K562 (cell line): ENCODE data around the gene ID2. TPM values are rescaled to one million over a fixed set of nuclear protein-coding genes. Genes with fewer than 3 reads are reported as not detected.

Source experiments
- ARID3B ChIP-seq: fragments of 250-450 bp; sonication (Bioruptor Pico); IDR thresholded peaks from 2 replicates; pipeline ENCODE4 v1.4.0; 2020; ENCODE audit warnings: borderline replicate concordance
- BMI1 ChIP-seq: fragments of 150-350 bp; IDR thresholded peaks from 2 replicates; pipeline ENCODE4 v1.6.1; 2014; ENCODE audit warnings: low read length
- E2F3 ChIP-seq: fragments of 250-450 bp; sonication (Bioruptor Pico); IDR thresholded peaks from 2 replicates; pipeline ENCODE4 v1.4.0; 2020; ENCODE audit warnings: mild to moderate bottlenecking
- ELF1 ChIP-seq: fragments of 200-800 bp; sonication (Bioruptor generic); IDR thresholded peaks from 2 replicates; pipeline ENCODE4 v1.6.1; 2016; ENCODE audit warnings: missing genetic modification characterization, missing compliant biosample characterization
- FOXP4 ChIP-seq: sonication (generic); formaldehyde crosslinking; IDR thresholded peaks from 2 replicates; pipeline ENCODE4 v1.8.0; 2022; ENCODE audit warnings: mild to moderate bottlenecking, missing genetic modification reagents, borderline replicate concordance
- GABPA ChIP-seq: fragments of 200-800 bp; sonication (Bioruptor generic); conservative IDR thresholded peaks from 2 replicates; pipeline ENCODE4 v1.6.1; 2016; ENCODE audit warnings: low read depth, missing genetic modification characterization, missing compliant biosample characterization
- MBD1 ChIP-seq: fragments of 250-450 bp; sonication (Bioruptor Pico); IDR thresholded peaks from 2 replicates; pipeline ENCODE4 v1.8.0; 2022; ENCODE audit warnings: inconsistent platforms
- NCOA1 ChIP-seq: fragments of 450-650 bp; IDR thresholded peaks from 2 replicates; pipeline ENCODE4 v1.6.1; 2016; ENCODE audit warnings: low read depth
- RB1 ChIP-seq: fragments of 450-650 bp; IDR thresholded peaks from 2 replicates; pipeline ENCODE4 v1.6.1; 2017; ENCODE audit warnings: low read depth, mild to moderate bottlenecking
- TEAD2 ChIP-seq: fragments of 450-650 bp; IDR thresholded peaks from 2 replicates; pipeline ENCODE4 v1.6.1; 2016; ENCODE audit warnings: missing genetic modification characterization, control low read depth, missing compliant biosample characterization
- ZNF316 ChIP-seq: fragments of 450-650 bp; IDR thresholded peaks from 2 replicates; pipeline ENCODE4 v1.6.1; 2016
- ZNF707 ChIP-seq: fragments of 250-450 bp; sonication (Bioruptor Pico); conservative IDR thresholded peaks from 2 replicates; pipeline ENCODE4 v1.8.0; 2022; ENCODE audit warnings: inconsistent platforms, mild to moderate bottlenecking, moderate library complexity
- polyA plus RNA-seq, 8 experiments: library from polyadenylated mRNA; depleted of rRNA in 4 of 8; stranded (reverse) in 5 of 8; unstranded in 3 of 8; fragments of >200 nt; fragmentation: Nextera tagmentation in 2 of 8; fragmentation: Illumina TruSeq in 1 of 8; extraction: Ambion mirVana in 2 of 8; extraction: Trizol in 1 of 8; gene quantifications; 2 replicates each; pipeline versions ENCODE4 v1.2.1 to v1.2.3, GENCODE V29; 2011 to 2014; ENCODE audit warnings: inconsistent platforms in 1 of 8, missing spikeins in 1 of 8
- total RNA-seq, 7 experiments: library from RNA; depleted of rRNA in 6 of 7; stranded (reverse); fragments of >200 nt in 6 of 7; fragmentation: Illumina TruSeq in 2 of 7; extraction: Trizol in 2 of 7; gene quantifications; 2 replicates each; pipeline versions ENCODE4 v1.2.1 to v1.2.3, GENCODE V29; 2011 to 2021; ENCODE audit warnings: low replicate concordance in 1 of 7

The ID2 gene
- total and polyA plus RNA-seq, 9 of the 15 experiments (the other 6 are each of a cell fraction or from before 2014, with no cell fraction given) = 8.0 to 35.7 (median 16.6) TPM

- TF ChIP-seq ARID3B (no peak), BMI1 (no peak), GABPA (no peak), E2F3 (CRISPR knock-in tag) (no peak), MBD1 (CRISPR knock-in tag) (no peak), ELF1 (tag) (no peak; the same call in 1 of the 2 replicates), ZNF316 (no peak), TEAD2 (tag) (no peak), RB1 (no peak), FOXP4 (CRISPR knock-in tag) (no peak), ZNF707 (CRISPR knock-in tag) (no peak), NCOA1 (no peak)
These were observed 765 bp upstream of the ID2 start (continued) for GRCh38 chr2:8680822-8681760.
